Uterus (tissue), 2 donors: ENCODE measurements around the gene NCL.
A peak's percentile ranks its signal among the peaks of the same experiment; 100 is the strongest.

Experiments
- POLR2A ChIP-seq, 2 donors: fragments of 450-650 bp; IDR thresholded peaks; one replicate each; pipeline ENCODE4 v1.6.1; 2016; ENCODE audit warnings: antibody characterized with exemption in 2 of 2, mild to moderate bottlenecking in 1 of 2, moderate library complexity in 1 of 2
- TF ChIP-seq, protein P1 (sequence below), 4 experiments: fragments of 200-600 bp in 2 of 4; fragments of 450-650 bp in 2 of 4; sonication (generic) in 2 of 4; IDR thresholded peaks; one replicate each; pipeline ENCODE4 v1.5.1; 2016 to 2019; ENCODE audit warnings: antibody characterized with exemption in 4 of 4, mild to moderate bottlenecking in 2 of 4, moderate library complexity in 1 of 4

DNA sequence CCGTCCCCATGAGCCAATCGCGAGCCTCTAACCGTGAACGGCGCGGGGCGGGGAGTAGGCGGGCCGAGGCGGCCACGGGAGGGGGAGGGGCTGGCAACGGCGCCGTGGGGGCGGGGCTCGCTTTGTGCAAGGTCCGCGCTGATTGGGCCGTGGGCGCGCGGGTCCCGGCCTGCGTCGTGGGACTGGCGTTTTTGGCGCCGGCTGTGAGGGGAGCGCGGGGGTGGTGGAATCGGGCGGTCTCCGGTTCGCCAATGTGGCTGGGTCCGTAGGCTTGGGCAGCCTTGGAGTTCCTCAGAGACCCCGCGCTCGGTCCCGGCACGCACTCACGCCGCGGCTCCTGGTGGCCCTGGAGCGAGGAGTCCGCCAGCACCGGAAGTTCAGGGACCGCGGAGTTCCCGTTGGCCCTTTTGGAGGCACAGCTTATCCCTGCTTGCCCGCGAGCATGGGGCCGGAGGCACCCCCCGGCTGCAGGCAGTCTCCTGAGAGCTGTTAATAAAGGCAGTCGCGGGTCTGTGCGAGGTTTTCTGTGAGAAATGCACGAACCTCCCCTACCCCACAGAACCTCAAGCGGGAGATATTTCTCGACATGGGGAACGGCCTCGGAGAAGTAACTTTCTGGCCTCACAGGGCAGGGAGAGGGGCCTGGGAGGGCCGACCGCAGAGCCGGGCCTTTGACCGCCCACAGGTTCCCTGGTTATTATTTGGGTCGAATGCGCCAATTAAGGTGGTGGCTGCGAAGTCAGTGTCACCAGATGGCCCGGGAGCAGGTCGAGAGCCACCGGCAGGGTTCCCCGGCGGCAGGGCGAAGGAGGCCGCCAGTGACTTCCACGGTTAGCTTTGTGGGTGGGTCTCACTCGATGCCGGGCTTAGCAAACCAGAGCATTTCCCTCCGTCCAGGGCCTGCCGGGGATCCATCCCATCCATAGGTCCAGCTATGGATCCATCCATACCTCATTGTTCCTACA is 574 bp upstream of the NCL start:
- TF ChIP-seq, protein P1, sequence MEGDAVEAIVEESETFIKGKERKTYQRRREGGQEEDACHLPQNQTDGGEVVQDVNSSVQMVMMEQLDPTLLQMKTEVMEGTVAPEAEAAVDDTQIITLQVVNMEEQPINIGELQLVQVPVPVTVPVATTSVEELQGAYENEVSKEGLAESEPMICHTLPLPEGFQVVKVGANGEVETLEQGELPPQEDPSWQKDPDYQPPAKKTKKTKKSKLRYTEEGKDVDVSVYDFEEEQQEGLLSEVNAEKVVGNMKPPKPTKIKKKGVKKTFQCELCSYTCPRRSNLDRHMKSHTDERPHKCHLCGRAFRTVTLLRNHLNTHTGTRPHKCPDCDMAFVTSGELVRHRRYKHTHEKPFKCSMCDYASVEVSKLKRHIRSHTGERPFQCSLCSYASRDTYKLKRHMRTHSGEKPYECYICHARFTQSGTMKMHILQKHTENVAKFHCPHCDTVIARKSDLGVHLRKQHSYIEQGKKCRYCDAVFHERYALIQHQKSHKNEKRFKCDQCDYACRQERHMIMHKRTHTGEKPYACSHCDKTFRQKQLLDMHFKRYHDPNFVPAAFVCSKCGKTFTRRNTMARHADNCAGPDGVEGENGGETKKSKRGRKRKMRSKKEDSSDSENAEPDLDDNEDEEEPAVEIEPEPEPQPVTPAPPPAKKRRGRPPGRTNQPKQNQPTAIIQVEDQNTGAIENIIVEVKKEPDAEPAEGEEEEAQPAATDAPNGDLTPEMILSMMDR (IDR thresholded peaks at IDR 0.05): peak in 1 of 4 experiments; percentile 29
- no peak for TF ChIP-seq POLR2A (IDR thresholded peaks at IDR 0.05)
